HUDEP-2 (cell line): ENCODE measurements around the gene EFCAB8.

Source experiments
- DNase-seq, 76 experiments: peaks; one replicate each; lab custom pipeline; 2025; ENCODE audit not compliant: unreplicated experiment in 76 of 76; lab: John Stamatoyannopoulos, UW

Gene EFCAB8

DNA sequence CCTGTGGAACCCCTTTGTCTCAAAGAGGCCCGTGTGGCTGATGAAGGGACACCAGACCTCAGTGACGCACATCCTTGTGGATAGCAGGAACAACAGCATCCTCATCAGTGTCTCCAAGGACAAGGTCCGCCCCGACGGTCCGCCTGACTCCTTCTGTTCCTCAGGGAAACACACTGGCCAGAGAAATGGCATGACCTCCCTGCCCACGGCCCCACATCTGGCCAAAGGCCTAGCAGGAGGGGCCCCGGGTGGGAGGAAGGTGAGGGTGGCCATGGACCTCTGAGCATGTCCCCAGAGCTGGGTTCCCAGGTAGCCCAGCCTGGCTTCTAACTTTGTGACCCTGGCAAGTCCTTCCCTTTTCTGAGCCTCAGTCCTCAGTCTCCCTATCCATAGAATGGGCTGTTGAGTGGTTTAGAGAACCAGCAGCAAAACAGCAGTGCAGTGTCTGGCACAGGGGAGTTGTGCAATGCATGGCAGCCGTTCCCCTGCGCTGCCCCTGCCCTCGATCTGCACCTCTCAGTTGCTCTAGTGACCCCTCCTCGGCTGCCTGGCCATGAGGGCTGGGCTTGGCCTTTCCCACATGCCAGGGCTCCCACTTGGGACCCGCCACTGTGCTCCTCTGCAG is 48.3 kb downstream of the EFCAB8 start:
- no peak for DNase-seq

DNA sequence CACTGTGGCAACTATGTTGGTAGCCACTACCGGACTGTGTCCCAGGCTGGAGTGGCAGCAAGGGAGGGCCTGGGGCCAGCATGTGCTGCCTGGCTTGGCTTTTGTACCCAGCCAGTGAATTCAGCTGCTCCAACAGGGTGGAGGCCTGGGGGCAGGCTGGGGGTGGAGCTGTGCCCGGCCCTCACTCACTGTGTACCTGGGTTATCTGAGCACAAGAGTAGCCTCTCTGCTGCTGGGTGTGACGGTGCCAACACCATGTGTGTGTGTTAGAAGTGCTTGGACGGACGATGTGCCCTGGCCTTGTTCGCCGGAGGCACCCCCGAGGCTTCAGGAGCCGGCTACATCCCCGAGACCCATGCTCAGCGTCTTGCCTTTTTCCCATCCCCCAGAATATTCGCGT is 49.2 kb downstream of the EFCAB8 start:
- no peak for DNase-seq

DNA sequence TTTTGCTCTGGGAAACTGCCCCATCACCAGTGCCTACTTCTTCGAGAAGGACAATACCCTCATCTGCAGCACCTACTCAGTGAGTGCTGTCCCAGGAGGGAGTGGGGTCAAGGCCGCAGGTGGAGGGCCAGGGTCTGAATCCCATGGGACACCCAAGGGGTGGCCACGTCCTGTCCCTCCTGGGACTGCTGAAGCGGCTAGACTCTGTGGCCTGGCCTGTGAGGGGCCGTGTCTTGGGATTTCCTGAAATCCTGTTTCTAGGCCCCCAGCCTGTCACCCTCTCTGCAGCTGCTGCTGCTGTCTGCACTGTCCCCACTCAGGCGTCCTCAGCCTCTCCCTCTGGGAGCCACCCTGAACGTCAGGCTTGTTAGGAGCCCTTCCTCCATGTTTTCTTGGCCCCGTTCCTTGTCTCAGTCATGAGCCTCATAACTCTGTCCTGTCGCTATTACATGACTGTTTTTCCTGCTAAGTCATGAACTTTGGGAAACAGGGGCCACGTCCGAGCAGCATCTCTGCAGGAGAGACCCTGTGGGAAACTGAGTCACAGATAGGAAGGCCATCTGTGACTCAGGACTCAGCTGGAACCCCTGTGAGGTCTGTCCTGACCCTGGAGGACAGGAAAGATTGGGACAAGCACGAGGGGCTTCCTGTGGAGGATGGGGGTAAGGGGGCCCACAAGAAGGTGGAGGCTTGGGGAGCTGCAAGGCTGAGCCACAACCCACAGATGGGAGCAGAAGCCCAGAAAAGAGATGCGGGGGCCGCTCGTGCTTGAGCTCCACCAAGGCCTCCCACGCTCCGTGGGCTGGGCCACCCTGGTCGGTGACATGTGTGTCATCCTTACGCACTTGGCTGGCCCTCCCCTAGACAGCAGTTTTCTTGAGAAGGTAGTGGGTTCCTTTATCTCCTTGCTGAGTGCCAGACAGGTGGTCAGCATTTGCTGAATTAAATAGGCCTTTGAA is 49.9 kb downstream of the EFCAB8 start:
- DNase-seq = peak in 1 of 76 experiments; percentile 26

DNA sequence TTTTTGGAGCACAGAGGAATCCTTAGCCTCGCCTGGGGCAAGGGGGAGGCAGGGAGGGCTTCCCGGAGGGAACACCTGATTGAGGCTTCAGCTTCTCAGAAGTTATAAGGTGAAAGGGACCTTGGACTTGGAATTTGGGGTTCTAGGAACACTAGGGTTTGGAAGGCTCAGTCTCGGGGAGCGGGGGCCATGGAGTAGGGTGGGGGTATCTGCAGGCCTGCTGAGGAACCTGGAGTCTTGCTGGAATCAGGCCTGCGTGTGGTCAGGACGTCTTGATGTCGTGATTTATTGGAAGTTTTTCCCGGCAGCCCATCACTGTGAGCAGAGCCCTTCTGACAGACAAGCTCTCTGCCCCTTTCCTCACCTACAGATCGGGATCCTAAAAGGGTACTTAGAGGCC is 50.7 kb downstream of the EFCAB8 start:
- no peak for DNase-seq

DNA sequence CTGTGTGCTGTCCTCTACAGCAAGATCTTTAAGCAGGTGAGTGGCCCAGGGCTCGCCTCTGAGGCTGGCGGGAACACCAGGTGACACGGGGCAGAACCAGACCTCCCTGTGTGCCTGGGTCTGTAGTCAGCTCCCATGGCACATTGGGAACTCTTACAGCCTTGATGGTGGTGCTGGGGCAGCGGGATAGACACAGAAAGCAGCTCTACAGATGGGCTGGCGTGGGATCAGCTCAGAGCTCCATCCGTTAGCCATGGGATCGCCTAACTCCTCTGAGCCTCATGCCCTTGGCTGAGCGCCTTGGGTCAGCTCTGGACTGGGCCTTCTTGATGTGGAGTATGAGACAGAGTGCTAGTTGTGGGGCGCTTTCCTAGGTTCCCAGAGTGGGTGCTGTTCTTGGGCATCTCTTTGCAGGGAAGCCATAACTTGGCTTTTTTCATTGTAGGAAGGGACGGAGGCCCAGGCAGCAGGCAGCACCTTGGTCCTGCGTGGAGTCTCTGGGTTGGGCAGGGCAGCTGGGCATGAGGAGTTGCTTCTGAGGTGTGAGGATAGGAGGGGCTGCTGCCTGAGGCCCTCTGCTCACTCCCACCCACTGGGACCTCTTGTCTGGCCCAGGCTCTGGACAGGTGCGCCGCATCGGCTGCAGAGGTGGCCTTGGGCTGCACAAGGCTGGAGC is 51.3 kb downstream of the EFCAB8 start:
- no peak for DNase-seq

DNA sequence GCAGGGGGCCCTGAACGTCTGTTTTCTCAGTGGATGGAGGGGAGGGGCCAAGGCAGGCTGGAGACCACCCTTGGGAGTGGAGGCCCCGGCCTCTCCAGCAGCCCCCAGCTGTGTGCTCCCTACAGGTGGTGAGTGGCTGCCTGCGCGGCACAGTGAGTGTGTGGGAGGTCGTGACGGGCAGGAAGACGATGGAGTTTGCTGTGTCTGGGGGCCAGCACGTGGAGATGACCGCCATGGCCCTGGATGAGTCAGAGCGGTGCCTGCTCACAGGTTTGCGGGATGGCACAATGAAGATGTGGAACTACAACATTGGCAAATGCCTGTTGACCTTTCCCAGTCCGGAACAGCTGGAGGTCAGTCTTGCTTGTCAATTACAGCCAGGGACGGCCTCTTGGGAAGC is 52.6 kb downstream of the EFCAB8 start:
- DNase-seq = no peak

DNA sequence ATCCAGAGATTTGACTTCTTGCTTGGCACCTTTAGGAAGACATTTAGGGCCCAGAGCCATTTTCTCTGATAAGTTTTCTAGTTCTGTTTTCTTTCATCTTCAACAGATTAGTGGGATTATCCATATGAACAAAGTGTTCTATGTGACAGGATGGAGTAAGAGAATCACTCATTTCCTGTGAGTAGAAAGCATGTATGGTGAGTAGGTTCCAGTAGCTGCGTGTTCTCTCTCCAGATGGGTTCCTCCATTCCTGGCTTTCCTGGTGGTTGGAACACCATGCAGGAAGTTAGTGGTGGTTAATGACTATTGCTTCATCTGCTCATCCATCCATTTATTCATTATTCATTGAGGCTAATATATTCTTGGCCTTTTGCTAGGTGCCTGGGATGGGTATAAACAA is 54.0 kb downstream of the EFCAB8 start:
- no peak for DNase-seq

DNA sequence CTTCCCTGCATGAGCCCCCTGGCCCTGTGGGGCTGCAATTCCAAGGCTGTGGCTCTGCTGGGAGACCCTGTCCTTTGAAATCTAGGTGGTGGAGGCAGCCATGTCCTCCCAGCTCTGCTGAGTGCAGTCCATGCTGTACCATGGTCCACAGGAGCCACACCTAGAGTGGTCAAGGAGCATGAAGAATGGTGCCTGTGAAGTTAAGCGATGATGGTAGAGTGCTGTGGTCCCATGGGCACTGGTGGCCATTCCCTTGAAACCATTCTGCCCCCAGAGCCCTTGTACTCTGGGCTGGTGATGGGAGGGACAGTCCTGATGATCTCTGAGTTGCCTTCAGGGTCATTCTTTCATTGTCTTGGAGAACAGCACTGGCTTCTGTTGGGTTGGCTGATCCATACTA is 55.3 kb downstream of the EFCAB8 start:
- no peak for DNase-seq

DNA sequence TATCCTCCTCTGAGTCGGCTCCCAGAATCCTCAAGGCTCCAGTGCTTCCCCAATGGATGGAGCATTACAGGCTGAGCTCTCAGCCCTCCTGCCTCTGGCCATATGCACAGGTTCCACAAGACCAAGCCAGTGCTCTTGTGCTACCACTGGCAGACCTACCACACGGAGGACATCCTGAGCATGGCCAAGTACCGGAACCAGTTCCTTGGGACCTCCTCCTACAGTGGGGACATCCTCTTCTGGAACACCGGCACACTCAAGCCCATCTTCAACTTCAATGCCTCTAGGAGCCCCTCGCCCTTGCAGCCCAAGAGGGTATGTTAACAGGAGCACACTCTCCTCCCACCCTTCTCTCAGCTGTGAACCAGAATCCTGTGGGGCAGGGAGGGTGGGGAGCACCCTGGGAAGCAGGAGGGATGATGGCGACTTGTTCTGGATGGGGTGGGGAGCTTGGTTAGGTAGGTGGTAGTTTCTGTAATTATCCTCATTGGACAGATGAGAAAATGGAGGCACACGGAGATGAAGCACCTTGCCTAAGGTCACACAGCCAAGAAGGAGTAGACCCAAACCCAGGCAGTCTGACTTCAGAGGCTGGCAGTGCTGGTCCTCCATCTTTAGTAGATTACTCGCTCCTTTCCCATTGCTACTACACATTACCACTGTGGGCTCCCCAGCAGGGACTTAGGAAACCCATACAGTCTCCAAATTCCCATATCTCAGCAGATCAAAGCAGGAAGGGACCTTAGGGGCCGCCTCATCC is 58.6 kb downstream of the EFCAB8 start:
- no peak for DNase-seq

DNA sequence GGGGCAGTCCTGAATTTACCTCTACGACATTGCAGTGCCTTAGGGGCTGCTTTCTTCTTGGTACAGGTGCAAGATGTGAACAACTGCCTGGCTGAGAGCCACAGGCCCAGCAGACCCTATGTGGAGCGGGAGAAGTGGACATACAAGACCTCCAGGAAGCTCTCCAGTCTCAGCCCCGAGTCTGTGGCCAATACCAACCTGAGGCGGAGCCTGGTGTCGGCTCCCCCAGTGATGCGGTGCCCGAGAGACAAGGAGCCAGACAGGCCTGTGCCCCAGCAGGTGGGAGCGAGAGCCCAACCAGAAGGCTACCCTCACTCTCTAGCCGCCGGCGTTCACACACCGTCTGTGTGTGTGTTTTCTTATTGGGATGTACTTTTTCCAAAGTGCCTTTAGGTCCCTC is 59.6 kb downstream of the EFCAB8 start:
- DNase-seq = no peak

DNA sequence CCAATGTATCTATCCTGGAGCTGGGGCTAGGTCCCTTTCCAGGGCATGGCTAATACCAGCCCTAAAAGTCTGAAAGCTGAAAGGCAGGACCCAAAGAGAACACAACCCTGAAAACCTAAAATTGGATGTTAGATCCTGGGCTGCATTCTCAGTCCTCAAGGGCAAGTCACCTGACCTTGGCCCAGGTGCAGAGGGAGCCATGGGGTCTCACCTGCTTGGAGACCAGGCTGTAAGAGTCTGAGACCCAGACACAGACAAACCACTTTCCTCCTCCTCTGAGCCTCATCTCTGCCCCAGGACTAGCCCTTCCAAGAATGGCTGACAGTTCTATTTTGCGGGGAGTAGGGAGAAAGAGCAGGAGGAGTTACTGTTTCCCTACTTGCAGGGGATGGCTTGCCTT is 60.0 kb downstream of the EFCAB8 start:
- no peak for DNase-seq

DNA sequence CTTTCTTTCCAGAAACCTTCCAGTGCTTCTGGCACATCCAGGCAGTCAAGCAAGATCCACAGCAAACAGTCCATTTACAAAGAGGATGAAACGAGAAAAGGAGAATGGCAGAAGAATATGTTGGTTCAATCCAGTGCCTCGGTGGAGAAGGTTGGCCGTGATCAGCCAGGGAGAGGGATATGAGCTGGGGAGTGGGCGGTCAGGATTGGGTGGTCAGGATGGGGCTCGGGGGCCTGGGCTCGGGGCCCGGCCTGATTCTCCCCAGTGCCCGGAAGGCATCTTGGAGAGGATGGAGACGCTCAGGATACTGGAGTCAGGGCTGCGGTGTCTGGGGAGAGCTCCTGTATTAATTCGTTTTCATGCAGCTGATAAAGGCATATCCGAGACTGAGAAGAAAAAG is 61.3 kb downstream of the EFCAB8 start:
- DNase-seq = no peak

DNA sequence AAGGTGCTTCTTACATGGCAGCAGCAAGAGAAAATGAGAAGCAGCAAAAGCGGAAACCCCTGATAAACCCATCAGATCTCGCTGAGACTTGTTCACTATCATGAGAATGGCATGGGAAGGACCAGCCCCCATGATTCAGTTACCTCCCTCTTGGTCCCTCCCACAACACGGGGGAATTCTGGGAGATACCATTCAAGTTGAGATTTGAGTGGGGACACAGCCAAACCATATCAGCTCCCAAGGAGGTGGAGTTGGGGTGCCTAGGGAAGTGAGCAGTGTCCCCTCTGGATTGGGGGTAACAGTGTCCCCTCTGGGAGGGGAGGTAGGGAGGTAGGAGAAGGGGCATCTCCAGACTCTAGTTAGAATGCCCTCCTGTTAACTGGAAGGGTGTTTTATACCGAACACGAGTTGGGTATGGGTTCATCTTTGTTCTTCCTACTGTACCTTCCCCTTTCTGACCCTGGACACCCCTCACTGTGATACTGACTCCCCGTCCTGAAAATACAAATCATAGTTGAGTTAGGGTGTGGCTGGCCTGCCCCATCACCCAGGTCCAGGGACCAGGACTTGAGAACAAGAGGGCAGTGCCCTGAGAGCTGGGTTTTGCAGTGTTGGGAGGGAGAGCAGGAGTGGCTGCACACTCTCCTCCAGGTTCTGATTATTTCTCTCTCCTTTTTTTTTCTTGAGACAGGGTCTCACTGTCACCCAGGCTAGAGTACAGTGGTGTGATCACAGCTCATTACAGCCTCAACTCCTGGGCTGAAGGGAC is 62.0 kb downstream of the EFCAB8 start:
- DNase-seq = no peak

DNA sequence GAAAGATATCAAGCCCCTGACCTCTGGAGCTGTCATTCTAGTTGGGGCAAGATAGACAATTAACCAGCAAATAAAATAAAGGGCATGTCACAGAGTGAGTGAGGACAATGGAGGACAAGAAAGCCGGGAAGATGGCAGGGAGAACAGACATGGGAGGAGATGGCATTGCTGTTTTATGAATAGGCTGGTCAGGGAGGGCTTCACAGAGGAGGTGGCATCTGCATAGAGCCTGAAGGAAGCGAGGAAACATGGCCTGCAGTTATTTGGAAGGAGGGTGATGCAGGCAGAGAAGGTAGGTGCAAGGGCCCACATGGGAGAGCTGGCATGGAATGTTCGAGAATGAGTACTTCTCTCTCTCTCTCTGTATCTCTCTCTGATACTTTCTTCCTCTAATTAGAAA is 63.7 kb downstream of the EFCAB8 start:
- no peak for DNase-seq

DNA sequence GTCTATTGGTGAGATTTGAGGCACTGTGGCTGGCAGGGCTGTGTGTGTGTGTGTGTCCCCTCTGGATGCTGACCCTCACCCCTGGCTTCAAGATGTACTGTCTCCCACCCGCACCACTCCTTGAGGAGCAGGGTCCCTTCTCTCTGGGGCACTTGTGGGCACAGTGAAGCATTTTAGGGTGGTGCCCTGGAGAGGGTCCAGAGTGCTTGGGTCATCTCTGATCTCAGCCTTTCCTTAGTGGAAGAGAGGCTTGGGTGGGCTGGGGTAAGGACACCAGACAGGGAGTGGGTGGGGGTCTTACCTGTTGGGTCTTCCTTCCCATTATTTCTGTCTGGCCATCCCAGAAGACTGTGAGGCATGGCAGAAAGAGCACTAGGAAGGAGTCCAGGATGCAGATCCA is 66.1 kb downstream of the EFCAB8 start:
- DNase-seq = no peak

DNA sequence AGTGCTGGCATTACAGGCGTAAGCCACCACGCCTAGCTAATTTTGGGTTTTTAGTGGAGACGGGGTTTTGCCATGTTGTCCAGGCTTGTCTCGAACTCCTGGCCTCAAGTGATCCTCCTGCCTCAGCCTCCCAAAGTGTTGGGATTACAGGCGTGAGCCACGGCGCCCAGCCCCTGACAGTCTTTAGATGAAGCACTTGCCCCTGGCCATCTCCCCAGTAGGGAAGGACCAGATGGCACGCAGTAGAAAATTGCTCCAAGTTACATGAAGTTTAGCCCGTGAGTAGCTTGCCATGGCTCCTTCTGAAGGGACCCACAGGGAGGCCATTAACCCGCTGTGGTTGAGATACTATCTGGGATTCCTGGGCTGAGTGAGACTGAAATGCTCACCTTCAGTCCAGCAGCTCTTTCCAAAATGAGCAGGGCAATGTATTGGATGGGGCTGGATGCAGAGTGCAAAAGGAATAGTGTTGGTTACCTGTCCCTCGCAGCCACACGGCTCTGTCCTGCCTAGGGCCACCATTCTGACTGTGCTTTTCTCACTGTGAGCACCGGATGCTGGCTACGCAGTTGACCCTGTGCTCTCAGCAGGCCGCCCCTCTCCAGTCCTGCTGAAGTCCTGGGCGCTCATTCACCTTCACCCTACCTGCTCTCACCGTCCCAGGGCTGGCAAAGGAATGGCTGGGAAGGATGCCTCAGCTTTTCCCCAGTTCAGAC is 66.9 kb downstream of the EFCAB8 start:
- no peak for DNase-seq

DNA sequence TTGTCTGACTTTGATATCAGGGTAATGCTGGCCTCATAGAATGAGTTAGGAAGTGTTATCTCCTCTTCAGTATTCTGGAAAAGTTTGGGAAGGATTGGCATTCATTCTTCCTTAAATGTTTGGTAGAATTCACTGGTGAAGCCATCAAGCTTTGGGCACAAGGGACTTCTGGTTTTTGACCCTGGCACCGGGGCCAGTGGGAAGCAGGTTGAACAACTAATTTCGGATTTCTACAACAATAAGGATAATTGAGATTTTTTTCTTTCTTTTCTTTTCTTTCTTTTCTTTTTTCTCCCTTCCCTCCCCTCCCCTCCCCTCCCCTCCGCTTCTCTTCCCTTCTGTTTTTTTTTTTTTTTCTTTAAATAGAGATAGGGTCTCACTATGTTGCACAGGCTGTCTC is 70.4 kb downstream of the EFCAB8 start:
- no peak for DNase-seq

DNA sequence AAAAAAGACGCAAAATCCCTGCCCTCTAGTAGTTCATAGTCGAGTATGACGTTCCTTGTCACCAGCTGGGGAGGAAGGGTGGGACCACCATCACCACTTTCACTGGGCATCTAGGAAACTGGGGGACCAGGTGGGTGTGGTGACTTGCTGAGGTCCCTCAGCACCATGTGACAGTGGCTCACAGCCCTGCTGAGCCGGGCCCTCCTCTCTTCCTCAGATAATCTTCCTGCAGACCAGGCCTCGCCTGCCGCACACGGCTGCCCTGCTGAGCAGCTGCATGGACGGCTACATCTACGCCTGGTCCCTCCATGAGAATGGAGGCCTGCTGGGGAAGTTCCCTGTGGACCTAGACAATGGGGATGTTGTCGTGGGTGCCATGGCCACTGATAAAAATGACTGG is 71.5 kb downstream of the EFCAB8 start:
- no peak for DNase-seq

DNA sequence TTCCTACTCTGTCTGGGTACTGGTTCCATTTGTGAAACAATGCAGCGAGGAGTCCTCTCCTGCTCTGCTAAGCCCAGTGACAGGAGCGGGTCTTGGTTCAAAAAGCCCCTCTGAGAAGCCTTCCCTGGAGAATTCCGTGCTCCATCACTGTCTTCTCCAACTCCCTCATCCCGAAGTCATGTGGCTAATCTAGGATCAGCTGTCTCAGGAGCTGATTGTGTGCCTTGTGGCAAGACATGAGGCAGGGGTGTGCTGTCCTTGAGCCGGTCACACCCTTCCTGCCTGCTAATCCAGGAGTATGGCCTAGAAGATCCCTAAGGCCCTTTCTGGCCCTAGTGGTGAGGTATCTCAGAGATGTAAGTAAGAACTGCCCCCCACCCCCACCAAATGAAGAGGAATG is 72.0 kb downstream of the EFCAB8 start:
- no peak for DNase-seq

DNA sequence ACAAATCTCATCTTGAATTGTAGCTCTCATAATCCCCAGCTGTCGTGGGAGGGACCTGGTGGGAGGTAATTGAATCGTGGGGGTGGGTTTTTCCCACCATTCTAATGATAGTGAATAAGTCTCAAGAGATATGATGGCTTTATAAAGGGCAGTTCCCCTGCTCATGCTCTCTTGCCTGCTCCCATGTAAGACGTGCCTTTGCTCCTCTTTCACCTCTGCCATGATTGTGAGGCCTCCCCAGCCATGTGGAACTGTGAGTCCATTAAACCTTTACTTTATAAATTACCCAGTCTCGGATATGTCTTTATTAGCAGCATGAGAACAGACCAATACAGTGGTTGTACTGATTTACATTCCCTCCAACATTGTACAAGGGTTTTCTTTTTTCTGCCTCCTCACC is 75.9 kb downstream of the EFCAB8 start:
- DNase-seq = no peak
